ENCODE results near the gene S100A6. TPM values are rescaled to one million over a fixed set of nuclear protein-coding genes. Genes with fewer than 3 reads are reported as not detected.

S100A6 gene
- total and polyA plus RNA-seq, 2 donors (not counting 3 experiments of a cell fraction or from before 2014, with no cell fraction given), result 552 to 908 TPM

- H3K9ac ChIP-seq (replicated peaks; ENCODE audit: extremely low read depth, insufficient read depth, low read length), result no peak overlapping the region
Observed at GRCh38 chr1:153490272-153491051, 45.3 kb downstream of the S100A6 start.

More at GRCh38 chr1:153490272-153491051, 45.3 kb downstream of the S100A6 start:
- Histone ChIP-seq H3K36me3 (ENCODE audit: control insufficient read depth in 2 of 2, extremely low read depth in 1 of 2, insufficient read depth in 2 of 2, low read length in 2 of 2) (no peaks in the 10 kb centered on the region), H3K9me3 (replicated peaks; ENCODE audit: control insufficient read depth, insufficient read depth, low read length) (no peaks in the 10 kb centered on the region), H2AFZ (ENCODE audit: low read depth, low read length) (no peak overlapping the region), H3K4me3 (replicated peaks in 1 of 3; ENCODE audit: insufficient read depth in 1 of 3, low read depth in 1 of 3, low read length in 3 of 3) (no peak overlapping the region), H3K27me3 (ENCODE audit: control insufficient read depth in 2 of 2, insufficient read depth in 2 of 2, low read length in 2 of 2) (peaks cover 7 to 8% of the 10 kb centered on the region in 2 experiments), H4K20me1 (replicated peaks; ENCODE audit: control insufficient read depth, extremely low read depth, insufficient read depth, low read length) (no peaks in the 10 kb centered on the region), H3K27ac (ENCODE audit: insufficient read depth, low read depth, low read length) (no peak overlapping the region), H3K79me2 (ENCODE audit: control insufficient read depth, insufficient read depth, low read length) (no peaks in the 10 kb centered on the region), H3K4me1 (ENCODE audit: control insufficient read depth, extremely low read depth, insufficient read depth, low read length) (no peaks in the 10 kb centered on the region), H3K4me2 (ENCODE audit: insufficient read depth, low read length) (no peak overlapping the region), H3K9me1 (replicated peaks; ENCODE audit: control insufficient read depth, extremely low read depth, insufficient read depth, low read length) (no peaks in the 10 kb centered on the region)
- ChIA-PET CTCF (interaction anchor here (6.4 kb wide), 1 partner anchor 136 kb away, joined by 331 read pairs; the partner anchor contains the start of genes PGLYRP4 and S100A9), POLR2A (no interaction called here)
- BruUV-seq (replicated peaks), result no TSS peak
- TF ChIP-seq POLR2A (IDR thresholded peaks at IDR 0.05; ENCODE audit: low read depth, low read length) (no peak), MYC (IDR thresholded peaks at IDR 0.05; ENCODE audit: low read depth, low read length) (no peak), GATA2 (IDR thresholded peaks at IDR 0.05; ENCODE audit: insufficient read depth, insufficient read length, low read depth, low read length) (no peak), FOS (IDR thresholded peaks at IDR 0.05; ENCODE audit: borderline replicate concordance, insufficient read depth, low read length) (no peak), JUN (IDR thresholded peaks at IDR 0.05; ENCODE audit: borderline replicate concordance, insufficient read depth, insufficient read length, low read depth) (no peak), EZH2 (IDR thresholded peaks at IDR 0.05; ENCODE audit: borderline replicate concordance, low read depth, low read length, severe bottlenecking) (no peak), POLR2AphosphoS5 (IDR thresholded peaks at IDR 0.05; ENCODE audit: insufficient read depth, low read depth, low read length) (no peak), CTCF (IDR thresholded peaks at IDR 0.05; ENCODE audit: extremely low read depth in 1 of 2, insufficient read depth in 1 of 2, low read depth in 1 of 2, low read length in 2 of 2) (no peak), MAX (IDR thresholded peaks at IDR 0.05; ENCODE audit: insufficient read depth, insufficient read length) (no peak)
- no peak for FAIRE-seq
- DNase-seq (ENCODE audit: low read depth, low spot score), result no peak
- dilution Hi-C loops (cut with MboI; ENCODE audit: extremely low pct_ligation_motif_present, low sequenced_read_pairs) (no loop called here), intact Hi-C loops (cut with micrococcal nuclease) (no loop called here)
